ENCODE results near the gene C8B. TPM values are rescaled to one million over a fixed set of nuclear protein-coding genes. Genes with fewer than 3 reads are reported as not detected.

Gene C8B
- total RNA-seq (2022): not detected in 2 replicates
- percentile 8 among the genes with signal in this experiment for Bru-seq, nascent RNA
- percentile 5 among the genes with signal in this experiment for BruChase-seq, experiment 1, labeled RNA remaining after a 2-hour chase
- not detected for BruChase-seq, experiment 2, labeled RNA remaining after a 6-hour chase
- long read RNA-seq, partial matches to known transcripts: 0 of 2 reads
- long read RNA-seq, other reads (novel, unspliced or antisense): 2 of 2 reads

DNA sequence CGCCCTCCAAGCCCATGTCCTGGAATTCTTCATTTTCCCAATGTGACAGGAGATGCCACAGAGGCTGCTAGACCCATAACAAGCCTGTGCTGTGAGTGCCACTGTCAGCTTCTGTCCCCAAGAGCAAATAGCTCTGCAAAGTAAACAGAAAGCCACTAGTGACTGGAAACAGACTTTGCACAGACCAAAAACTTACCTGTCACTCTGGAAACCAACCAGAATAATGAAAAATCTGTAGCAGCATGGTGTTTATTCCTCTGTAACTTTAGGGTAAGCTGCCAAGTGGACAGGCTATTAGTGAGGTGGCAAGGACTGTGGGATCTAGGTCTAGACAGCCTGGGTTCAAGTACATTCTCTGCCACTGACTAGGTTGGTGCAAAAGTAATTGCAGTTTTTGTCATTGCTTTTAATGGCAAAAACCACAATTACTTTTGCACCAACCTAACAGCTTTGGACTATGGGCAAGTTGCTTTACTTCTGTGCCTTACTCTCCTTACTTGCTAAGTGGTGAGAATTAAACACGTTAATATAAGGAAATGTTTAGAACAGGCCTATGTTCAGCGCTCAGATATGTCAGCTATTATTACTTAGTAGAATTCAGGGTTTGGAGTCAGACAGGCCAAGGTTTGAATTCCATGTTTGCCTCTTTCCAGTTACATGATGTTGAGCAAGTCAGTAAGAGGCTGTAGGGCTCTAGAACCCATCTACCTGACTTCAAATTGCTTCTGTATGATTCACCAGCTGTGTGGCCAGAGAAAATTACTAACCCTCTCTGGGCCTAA is at the start of gene C8B:
Gene C8B (minus strand): TSS at position 100 of the 782 bp plus-strand sequence. CDS start 67 bp downstream, at position 33.
- no TSS peak for BruUV-seq (replicated peaks)
- POLR2A ChIA-PET: no interaction called here
- Mint-ChIP-seq H3K27me3 (ENCODE audit: insufficient read depth, unreplicated experiment) (no peaks in the 10 kb centered on the region), H3K4me3 (ENCODE audit: unreplicated experiment) (no peak within 1 kb of the TSS), H3K27ac (ENCODE audit: unreplicated experiment) (no peak within 1 kb of the TSS), H3K4me1 (ENCODE audit: low read depth, unreplicated experiment) (peaks cover 18% of the 10 kb centered on the region), H3K9me3 (ENCODE audit: unreplicated experiment) (no peaks in the 10 kb centered on the region), H3K36me3 (ENCODE audit: insufficient read depth, unreplicated experiment) (no peaks in the 10 kb centered on the region)
- Histone ChIP-seq H3K9me3 (no peaks in the 10 kb centered on the region), H3K27me3 (replicated peaks; ENCODE audit: control insufficient read depth, insufficient read depth, low read length) (no peaks in the 10 kb centered on the region), H3K36me3 (ENCODE audit: control insufficient read depth, insufficient read depth, low read length) (no peaks in the 10 kb centered on the region), H3K4me3 (ENCODE audit: low read depth, low read length) (no peak within 1 kb of the TSS), H3K4me1 (peaks cover 6% of the 10 kb centered on the region; the same call in 1 of the 2 replicates)
- CTCF ChIA-PET: no interaction called here
- DNase-seq: no peak
- TF ChIP-seq, protein P1, sequence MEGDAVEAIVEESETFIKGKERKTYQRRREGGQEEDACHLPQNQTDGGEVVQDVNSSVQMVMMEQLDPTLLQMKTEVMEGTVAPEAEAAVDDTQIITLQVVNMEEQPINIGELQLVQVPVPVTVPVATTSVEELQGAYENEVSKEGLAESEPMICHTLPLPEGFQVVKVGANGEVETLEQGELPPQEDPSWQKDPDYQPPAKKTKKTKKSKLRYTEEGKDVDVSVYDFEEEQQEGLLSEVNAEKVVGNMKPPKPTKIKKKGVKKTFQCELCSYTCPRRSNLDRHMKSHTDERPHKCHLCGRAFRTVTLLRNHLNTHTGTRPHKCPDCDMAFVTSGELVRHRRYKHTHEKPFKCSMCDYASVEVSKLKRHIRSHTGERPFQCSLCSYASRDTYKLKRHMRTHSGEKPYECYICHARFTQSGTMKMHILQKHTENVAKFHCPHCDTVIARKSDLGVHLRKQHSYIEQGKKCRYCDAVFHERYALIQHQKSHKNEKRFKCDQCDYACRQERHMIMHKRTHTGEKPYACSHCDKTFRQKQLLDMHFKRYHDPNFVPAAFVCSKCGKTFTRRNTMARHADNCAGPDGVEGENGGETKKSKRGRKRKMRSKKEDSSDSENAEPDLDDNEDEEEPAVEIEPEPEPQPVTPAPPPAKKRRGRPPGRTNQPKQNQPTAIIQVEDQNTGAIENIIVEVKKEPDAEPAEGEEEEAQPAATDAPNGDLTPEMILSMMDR (IDR thresholded peaks at IDR 0.05; ENCODE audit: insufficient read depth in 1 of 2, low read depth in 1 of 2, low read length in 1 of 2, severe bottlenecking in 1 of 2, unreplicated experiment in 1 of 2): no peak
- intact Hi-C loops (cut with micrococcal nuclease; ENCODE audit: unreplicated experiment): no loop called here

- H3K27me3 Mint-ChIP-seq (ENCODE audit: insufficient read depth, unreplicated experiment): no peaks in the 10 kb centered on the region
- no peak for DNase-seq
- H3K4me1 ChIP-seq: no peaks in the 10 kb centered on the region
- ChIA-PET CTCF (no interaction called here), POLR2A (no interaction called here)
- H3K36me3 ChIP-seq (ENCODE audit: control insufficient read depth, insufficient read depth, low read length): no peaks in the 10 kb centered on the region
- H3K36me3 Mint-ChIP-seq (ENCODE audit: insufficient read depth, unreplicated experiment): no peaks in the 10 kb centered on the region
- H3K4me1 Mint-ChIP-seq (ENCODE audit: low read depth, unreplicated experiment): peaks cover 6% of the 10 kb centered on the region
- intact Hi-C loops (cut with micrococcal nuclease; ENCODE audit: unreplicated experiment): no loop called here
- TF ChIP-seq, protein P1 (IDR thresholded peaks at IDR 0.05; ENCODE audit: insufficient read depth in 1 of 2, low read depth in 1 of 2, low read length in 1 of 2, severe bottlenecking in 1 of 2, unreplicated experiment in 1 of 2): no peak
- H3K27ac Mint-ChIP-seq (ENCODE audit: unreplicated experiment): no peak overlapping the region
- H3K9me3 Mint-ChIP-seq (ENCODE audit: unreplicated experiment): no peaks in the 10 kb centered on the region
- H3K9me3 ChIP-seq: no peaks in the 10 kb centered on the region
- no TSS peak for BruUV-seq (replicated peaks)
- H3K27me3 ChIP-seq (replicated peaks; ENCODE audit: control insufficient read depth, insufficient read depth, low read length): no peaks in the 10 kb centered on the region
- H3K4me3 Mint-ChIP-seq (ENCODE audit: unreplicated experiment): no peak overlapping the region
- H3K4me3 ChIP-seq (ENCODE audit: low read depth, low read length): no peak overlapping the region
Observed at GRCh38 chr1:57015071-57015470, 49.3 kb upstream of the C8B start.

DNA sequence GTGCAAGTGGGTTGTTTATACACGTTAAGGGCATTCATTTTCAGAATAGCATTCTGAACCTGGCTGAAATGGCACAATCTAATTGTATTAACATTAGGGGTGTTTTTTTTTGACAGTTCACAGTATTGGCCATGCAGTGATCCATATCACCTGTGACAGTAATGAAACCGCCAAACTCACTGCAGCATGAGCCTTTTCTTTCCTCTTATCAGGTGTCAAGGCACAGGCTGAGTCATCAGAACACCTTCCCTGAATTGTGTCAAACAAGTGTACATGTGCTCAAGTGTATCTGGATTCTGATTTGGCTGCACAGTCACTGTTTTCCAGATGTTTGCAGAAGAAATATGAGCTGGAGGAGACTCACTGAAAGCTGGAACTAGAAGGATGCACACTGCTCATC is 47.7 kb upstream of the C8B start:
- Mint-ChIP-seq H3K4me3 (ENCODE audit: unreplicated experiment) (no peak overlapping the region), H3K9me3 (ENCODE audit: unreplicated experiment) (no peaks in the 10 kb centered on the region), H3K27ac (ENCODE audit: unreplicated experiment) (no peak overlapping the region), H3K4me1 (ENCODE audit: low read depth, unreplicated experiment) (peaks cover under 1% of the 10 kb centered on the region), H3K36me3 (ENCODE audit: insufficient read depth, unreplicated experiment) (no peaks in the 10 kb centered on the region), H3K27me3 (ENCODE audit: insufficient read depth, unreplicated experiment) (no peaks in the 10 kb centered on the region)
- TF ChIP-seq, protein P1 (IDR thresholded peaks at IDR 0.05; ENCODE audit: insufficient read depth in 1 of 2, low read depth in 1 of 2, low read length in 1 of 2, severe bottlenecking in 1 of 2, unreplicated experiment in 1 of 2): no peak
- no peak for DNase-seq
- Histone ChIP-seq H3K9me3 (no peaks in the 10 kb centered on the region), H3K36me3 (ENCODE audit: control insufficient read depth, insufficient read depth, low read length) (no peaks in the 10 kb centered on the region), H3K4me3 (ENCODE audit: low read depth, low read length) (no peak overlapping the region), H3K4me1 (no peaks in the 10 kb centered on the region), H3K27me3 (replicated peaks; ENCODE audit: control insufficient read depth, insufficient read depth, low read length) (no peaks in the 10 kb centered on the region)
- CTCF ChIA-PET: no interaction called here
- intact Hi-C loops (cut with micrococcal nuclease; ENCODE audit: unreplicated experiment): no loop called here
- BruUV-seq (replicated peaks): no TSS peak
- POLR2A ChIA-PET: no interaction called here

Measured in Caco-2 (cell line).